Amniotic stem cell (primary cell): ENCODE results near the gene ADCY10.

Source experiments
- DNase-seq: peaks from one replicate; lab custom pipeline; 2025; lab: John Stamatoyannopoulos, UW

The ADCY10 gene

GRCh38 chr1:167776151-167776550, 137.8 kb downstream of the ADCY10 start:
- no peak for DNase-seq

- no peak for DNase-seq
Measured at GRCh38 chr1:167775178-167775577, 138.8 kb downstream of the ADCY10 start.

- no peak for DNase-seq
Measured at GRCh38 chr1:167774710-167775109, 139.2 kb downstream of the ADCY10 start.

- no peak for DNase-seq
Measured at GRCh38 chr1:167773516-167773915, 140.4 kb downstream of the ADCY10 start.

- DNase-seq: no peak
Measured at GRCh38 chr1:167772436-167772835, 141.5 kb downstream of the ADCY10 start.

GRCh38 chr1:167770127-167770526, 143.8 kb downstream of the ADCY10 start:
- DNase-seq: no peak

GRCh38 chr1:167767761-167768160, 146.2 kb downstream of the ADCY10 start:
- no peak for DNase-seq

- DNase-seq: no peak
Measured at GRCh38 chr1:167766538-167766937, 147.4 kb downstream of the ADCY10 start.

GRCh38 chr1:167765496-167765895, 148.4 kb downstream of the ADCY10 start:
- no peak for DNase-seq

GRCh38 chr1:167764458-167765330, 149.2 kb downstream of the ADCY10 start:
- no peak for DNase-seq

- no peak for DNase-seq
Measured at GRCh38 chr1:167763525-167764220, 150.3 kb downstream of the ADCY10 start.

GRCh38 chr1:167762061-167762746, 151.7 kb downstream of the ADCY10 start:
- no peak for DNase-seq

- DNase-seq: no peak
Measured at GRCh38 chr1:167761400-167761799, 152.5 kb downstream of the ADCY10 start.
